GM18909 (cell line): ENCODE measurements around the gene LRRC46.

Experiments used
- ATAC-seq: cut with Tn5 transposase; IDR thresholded peaks from one replicate; pipeline ENCODE4 v1.9.1; 2021; ENCODE audit warnings: mild to moderate bottlenecking; ENCODE audit not compliant: unreplicated experiment, poor library complexity

Gene LRRC46

DNA sequence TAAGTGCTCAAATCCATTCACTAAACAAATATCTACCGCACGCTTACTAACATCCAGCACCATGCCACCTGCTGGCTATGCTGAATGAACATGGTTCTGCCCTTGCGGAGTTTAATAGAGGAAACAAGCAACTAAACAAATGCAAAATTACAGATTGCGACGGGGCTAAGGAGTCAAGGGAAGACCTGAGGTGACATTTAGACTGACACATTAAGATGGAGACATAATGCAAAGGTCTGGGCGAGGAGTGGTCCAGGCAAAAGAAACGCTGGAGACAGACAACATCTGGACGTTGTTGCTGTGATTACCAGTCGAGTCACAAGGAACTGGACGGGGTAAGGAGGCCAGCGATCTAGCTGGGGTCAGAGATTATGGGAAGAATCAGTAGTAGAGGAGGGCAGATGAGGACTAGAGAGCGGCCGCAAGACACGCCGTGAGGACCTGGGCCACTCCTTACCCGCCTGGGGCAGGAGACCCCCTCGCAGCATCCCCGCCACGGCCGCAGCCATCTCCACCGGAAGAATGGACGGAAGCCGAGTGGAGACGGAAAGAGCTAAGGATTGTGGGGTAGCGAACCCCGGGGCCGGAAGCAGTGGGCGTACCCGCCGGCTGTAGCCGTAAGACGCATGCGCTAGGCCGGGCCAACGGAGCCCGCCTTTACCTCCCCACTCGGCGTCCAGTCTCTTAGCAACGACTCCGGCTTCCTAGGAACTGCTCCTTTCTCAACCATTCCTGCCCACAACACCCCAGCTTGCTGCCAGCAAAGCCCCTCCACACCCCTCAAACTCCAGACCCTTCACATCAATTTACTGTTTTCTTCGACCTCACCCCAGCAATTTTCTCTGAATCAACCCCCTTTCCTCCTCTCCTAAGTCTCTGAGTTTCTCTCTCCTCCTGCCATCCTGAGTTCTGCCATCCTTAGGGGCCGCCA, at the start of gene LRRC46, which contains the start of gene MRPL10:
Gene LRRC46, plus strand, starts transcription at position 668 of the 931 bp plus-strand sequence. CDS start 320 bp downstream, outside the sequence.
Gene MRPL10, minus strand, starts transcription at position 539 of the 931 bp plus-strand sequence. Its CDS starts 30 bp downstream, at position 509.
- ATAC-seq = peak; percentile 83

GRCh38 chr17:47785538-47786123, 45.8 kb upstream of the LRRC46 start:
- ATAC-seq = no peak

DNA sequence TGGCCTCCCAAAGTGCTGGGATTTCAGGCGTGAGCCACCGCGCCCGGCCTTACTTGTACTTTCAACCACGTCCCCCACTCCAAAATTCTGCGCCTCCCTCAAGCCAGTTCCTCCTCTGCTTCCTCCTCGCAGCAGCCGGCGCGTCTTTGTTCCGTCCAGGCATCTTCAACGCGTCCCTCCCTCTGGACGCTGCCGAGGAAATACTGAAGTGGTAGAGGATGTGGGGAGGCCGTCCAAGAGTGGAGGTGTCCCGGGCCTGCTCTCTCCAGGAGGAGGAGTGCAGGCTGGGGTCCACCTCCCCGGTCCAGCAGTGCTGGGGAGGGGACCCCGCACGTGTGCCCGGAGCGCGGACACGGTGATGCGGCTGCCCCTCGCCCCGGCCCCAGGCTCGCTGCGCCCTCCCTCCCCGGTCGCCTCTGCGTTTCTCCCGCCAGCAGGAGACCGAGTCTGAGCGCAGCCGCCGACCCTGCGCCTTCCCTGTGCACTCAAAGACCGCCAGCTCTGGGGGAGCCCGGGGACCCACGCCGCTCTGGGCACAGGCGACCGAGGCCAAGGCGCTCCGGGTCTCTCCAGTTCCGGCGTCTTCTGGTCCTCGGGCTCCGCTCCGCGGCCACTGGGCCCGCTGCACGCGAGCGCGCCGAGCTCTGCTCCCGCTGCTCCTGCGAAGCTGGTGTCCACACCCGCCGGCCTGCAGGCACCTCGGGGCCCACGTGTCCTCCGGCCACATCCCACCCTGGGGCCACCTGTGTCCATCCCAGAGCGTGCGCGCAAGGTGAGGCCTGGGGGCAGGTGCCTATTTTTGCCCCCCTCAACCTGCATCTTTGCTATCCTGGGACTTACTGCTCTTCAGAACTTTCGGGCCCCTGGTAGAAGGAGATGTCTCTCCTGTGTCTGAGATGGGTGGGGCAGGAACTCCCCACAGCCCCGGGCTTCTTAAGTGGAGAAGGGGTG, 41.6 kb upstream of the LRRC46 start:
- ATAC-seq = no peak

DNA sequence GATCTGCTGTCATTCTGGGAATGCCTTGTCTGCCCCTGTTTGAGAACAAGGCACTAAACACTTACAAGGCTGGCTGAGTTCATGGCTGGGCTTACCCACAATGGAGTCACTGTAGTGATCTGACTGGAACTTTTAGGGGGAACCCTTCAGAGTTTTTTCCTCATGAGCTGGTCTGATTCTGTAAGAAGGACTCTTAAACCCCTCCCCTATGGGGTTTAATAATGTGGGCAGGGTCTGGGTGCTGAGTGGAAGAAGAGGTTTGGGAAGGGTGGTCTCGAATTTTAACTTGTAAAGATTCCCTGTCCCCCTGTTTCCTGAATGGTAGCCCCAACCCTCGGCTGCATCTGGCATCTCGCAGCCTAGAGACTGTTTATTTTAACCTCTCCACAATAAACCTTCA, 40.4 kb upstream of the LRRC46 start:
- no peak for ATAC-seq

GRCh38 chr17:47792457-47792856, 39.0 kb upstream of the LRRC46 start:
- ATAC-seq = no peak

DNA sequence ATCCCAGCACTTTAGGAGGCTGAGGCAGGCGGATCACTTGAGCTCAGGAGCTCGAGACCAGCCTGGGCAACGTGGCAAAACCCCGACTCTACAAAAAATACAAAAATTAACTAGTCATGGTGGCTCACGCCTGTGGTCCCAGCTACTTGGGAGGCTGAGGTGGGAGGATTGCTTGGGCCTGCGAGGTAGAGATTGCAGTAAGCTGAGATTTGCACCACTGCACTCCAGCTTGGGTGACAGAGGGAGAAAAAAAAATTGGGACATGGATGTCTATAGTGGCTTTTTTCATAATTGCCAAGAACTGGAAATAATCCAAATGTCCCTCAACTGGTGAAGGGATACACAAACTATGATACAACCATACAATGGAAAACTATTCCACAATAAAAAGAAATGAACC, 38.5 kb upstream of the LRRC46 start:
- ATAC-seq = no peak

GRCh38 chr17:47797797-47798196, 33.7 kb upstream of the LRRC46 start:
- no peak for ATAC-seq

- no peak for ATAC-seq
These were observed 30.8 kb upstream of the LRRC46 start for GRCh38 chr17:47800686-47801085.

- ATAC-seq = no peak
These were observed 30.2 kb upstream of the LRRC46 start for GRCh38 chr17:47801176-47801765.

GRCh38 chr17:47801906-47802305, 29.6 kb upstream of the LRRC46 start:
- ATAC-seq = no peak

- ATAC-seq = no peak
These were observed 29.0 kb upstream of the LRRC46 start for GRCh38 chr17:47802341-47803022.

DNA sequence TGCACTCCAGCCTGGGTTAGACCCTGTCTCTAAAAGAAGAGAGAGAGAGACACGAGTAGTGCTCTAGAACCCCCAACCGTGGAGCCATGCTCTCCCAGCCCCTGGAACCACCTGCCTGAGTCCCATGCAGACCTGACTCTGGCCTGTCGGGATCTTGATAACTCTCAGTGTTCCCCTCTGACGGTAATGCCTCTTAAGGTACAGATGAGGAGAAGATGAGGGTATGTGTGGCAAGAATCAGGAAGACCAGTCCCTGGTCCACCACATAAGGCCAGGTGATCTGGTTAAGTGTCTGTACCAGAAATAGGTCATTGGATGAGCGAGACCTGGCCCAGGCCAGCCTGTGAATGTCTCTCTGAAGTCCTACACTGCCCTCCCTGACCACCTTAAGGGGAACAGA, 28.3 kb upstream of the LRRC46 start:
- no peak for ATAC-seq

- no peak for ATAC-seq
These were observed 27.7 kb upstream of the LRRC46 start for GRCh38 chr17:47803751-47804150.

GRCh38 chr17:47804461-47804860, 27.0 kb upstream of the LRRC46 start:
- no peak for ATAC-seq

GRCh38 chr17:47806026-47806912, 25.2 kb upstream of the LRRC46 start:
- ATAC-seq = no peak

DNA sequence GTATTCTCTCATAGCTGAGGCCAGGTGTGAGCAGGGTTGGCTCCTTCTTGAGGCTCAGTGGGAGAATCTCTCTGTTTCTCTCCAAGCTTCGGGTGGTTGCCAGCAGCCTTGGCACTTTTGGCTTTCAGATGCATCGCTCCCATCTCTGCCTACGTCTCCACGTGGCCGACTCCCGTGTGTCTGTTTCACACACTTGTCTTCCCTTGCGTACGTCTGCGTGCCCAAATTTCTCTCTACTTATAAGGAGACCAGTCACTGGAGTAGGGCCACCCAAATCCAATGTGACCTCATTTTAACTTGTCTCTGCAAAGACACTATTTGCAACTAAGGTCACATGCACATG, 24.6 kb upstream of the LRRC46 start:
- no peak for ATAC-seq

DNA sequence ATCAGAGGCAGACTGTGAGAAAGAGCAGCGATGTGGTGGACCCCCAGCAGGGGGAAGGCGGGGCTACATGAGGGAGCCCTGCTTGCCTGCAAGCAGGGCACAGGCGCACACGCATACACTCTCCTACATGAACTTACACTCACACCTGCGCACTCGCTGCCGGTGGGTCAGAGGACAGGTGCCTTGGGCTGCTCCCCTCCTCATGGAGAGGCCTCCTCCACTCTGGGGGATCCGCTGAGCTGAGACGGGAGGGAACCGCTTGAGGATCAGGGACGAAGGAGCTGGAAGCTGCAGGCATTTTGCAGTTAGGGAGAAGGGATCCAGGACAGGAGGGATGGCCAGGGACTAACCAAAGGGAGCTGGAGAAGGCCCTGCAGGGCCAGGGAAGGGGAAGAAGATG, 24.0 kb upstream of the LRRC46 start:
- ATAC-seq = no peak

- no peak for ATAC-seq
These were observed 23.2 kb upstream of the LRRC46 start for GRCh38 chr17:47808036-47808829.
